Activated CD4-positive, alpha-beta T cell treated with anti-CD3 and anti-CD28 coated beads for 24 hours (primary cell): Measurements from ENCODE around the gene SORCS2.
"Not testable (repeated sequence)": the region's sequence is repeated elsewhere in the genome, so short reads cannot be mapped to it uniquely, and the experiment has no call there.

Experiments
- DNase-seq, 2 donors: peaks; one replicate each; pipeline ENCODE4 v3.0.0-alpha.2; 2020; ENCODE audit warnings: low read depth in 2 of 2

Gene SORCS2

DNA sequence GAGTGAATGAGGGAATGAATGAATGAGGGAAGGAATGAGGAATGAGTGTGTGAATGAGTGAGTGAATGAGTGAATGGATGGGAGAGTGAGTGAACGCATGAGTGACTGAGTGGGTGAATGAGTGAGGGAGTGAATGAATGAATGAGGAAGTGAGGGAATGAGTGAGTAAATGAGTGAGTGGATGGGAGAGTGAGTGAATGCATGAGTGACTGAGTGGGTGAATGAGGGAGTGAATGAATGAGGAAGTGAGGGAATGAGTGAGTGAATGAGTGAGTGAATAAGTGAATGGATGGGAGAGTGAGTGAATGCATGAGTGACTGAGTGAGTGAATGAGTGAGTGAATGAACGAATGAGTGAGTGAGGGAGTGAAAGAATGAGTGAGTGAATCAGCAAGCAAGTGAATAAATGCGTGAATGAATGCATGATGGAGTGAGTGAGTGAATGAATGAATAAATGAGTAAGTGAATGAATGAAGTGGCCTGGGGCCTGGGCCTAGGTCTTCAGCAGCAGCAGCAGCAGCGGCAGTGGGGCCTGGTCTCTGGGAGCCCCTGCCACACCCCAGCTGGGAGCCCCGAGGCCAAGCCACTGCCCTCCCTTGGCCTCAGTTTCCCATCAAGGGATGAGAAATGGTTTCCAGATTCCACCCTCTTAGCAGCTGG, 258.6 kb downstream of the SORCS2 start:
- DNase-seq = no peak

DNA sequence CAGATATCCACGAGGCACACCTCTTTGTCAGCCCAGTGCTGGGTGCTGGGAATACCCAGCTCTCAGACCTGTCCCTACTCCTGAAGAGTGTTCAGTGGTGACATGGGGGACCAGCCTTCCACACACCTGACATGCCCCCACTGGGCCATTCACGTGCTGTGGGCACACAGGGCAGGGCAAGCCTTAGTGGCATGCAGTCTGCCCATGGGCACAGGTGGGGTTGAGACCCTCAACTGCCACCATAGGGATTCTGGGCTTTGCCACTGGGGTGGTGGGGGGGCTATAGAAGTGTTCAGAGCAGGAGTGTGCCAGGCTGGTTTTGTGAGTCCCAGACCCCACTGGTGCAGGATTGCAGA, 259.1 kb downstream of the SORCS2 start:
- no peak for DNase-seq

DNA sequence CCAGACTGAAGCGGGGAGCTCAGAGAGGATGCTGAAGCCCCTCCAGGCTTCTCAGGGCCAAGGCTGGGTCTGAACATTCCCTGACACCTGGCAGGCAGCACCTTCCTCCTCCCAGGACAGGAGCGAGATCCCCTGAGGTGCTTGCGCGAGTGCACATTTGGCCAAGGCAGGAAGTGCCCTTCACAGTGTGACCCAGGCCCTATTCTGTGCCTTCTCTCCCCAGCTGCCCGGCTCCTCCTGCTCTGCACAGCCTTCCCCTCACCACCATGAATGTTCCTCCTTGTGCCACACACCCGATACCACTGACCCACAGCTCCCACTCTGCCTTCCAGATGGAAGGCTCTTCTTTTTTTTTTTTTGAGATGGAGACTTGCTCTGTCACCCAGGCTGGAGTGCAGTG, 259.5 kb downstream of the SORCS2 start:
- DNase-seq = no peak

DNA sequence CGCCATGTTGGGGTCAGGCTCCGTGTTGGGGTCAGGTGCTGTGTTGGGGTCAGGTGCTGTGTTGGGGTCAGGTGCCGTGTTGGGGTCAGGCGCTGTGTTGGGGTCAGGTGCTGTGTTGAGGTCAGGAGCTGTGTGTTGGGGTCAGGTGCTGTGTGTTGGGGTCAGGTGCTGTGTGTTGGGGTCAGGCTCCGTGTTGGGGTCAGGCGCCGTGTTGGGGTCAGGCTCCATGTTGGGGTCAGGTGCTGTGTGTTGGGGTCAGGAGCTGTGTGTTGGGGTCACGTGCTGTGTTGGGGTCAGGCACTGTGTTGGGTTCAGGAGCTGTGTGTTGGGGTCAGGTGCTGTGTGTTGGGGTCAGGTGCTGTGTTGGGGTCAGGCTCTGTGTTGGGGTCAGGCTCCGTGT, 260.5 kb downstream of the SORCS2 start:
- not testable (repeated sequence) for DNase-seq

DNA sequence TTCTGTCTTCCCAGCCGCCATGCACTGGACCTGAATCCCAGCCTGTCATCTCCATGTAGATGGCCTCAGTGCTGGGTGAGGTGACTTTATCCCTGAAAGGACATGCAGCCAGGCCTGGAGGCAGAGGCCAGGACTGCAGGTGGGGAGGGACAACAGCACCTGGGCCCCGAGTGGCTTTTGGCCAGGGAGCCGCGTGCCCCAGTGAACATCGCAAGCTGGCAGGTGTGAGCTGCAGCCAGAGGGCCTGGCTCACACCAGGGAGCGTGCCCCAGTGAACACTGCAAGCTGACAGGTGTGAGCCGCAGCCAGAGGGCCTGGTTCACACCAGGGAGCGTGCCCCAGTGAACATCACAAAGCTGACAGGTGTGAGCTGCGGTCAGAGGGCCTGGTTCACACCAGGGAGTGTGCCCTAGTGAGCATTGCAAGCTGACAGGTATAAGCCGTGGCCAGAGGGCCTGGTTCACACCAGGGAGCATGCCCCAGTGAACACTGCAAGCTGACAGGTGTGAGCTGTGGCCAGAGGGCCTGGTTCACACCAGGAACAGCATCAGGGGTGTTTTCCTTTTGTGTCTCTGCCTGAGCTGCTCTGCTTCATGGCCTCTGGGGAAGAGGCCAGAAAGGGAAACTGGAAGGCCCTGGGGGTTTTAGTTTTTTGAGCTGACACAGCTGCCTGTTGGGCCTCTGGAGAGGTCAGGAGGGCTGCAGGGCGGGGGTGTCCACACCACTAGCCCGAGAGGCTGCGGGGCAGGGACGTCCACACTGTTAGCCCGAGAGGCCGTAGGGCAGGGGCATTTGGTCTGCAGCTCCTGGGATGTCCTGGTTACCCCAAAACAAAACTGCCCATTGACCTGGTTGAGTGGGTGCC, 265.1 kb downstream of the SORCS2 start:
- no peak for DNase-seq

DNA sequence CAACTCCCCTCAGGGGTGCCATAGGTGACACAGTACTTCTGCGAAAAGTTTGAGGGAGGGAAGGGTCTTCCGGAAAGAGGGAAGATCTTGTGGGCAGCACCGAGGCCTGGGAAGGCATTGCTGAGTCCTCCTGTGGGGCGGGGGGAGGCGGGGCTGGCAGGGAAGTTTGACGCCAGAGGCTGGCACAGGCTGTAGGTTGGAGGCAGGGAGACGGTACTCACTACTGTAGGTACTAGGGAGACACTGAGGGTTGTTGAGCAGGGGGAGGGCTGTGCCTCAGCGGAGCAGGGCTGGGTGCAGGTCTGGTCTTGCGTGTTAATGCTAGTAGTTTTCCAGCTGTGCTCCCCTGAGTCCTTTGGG, 265.7 kb downstream of the SORCS2 start:
- no peak for DNase-seq

DNA sequence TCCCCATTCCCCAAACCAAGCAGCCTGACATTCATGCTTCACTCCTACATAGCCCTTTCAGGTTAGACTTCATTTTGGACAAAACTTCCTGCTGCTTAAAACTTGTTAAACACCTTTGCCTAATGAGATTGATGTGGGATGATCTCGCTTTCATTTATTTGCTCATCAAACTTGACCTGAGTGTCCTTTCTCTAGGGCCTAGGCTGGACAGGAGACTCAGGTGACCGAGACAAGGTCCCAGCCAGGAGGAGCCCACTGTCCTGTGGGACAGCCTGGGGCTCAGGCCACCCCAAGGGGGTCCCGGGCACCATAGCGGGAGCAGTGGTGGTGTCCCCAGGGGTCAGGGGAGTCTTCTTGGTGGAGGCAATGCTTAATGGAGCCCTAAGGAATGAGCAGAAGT, 266.1 kb downstream of the SORCS2 start:
- DNase-seq = no peak

DNA sequence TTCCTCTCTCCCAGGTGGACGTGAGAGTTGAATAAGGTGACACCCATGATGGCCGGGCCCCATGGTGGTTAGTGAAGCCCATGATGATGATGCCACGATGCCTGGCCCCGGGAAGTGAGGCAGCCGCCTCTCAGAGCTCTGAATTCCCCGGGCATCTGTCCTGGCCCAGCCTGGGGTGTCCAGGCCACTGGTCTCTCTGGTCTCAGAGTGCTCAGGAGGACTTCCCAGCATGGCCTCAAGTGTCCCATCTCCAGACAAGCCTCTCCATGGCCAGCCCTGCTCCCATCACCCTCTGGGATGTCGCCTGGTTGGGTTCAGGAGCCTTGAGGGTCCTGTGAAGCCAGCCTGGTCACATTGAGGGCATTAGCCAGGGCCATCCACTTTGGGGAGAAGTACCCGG, 267.1 kb downstream of the SORCS2 start:
- DNase-seq = no peak

DNA sequence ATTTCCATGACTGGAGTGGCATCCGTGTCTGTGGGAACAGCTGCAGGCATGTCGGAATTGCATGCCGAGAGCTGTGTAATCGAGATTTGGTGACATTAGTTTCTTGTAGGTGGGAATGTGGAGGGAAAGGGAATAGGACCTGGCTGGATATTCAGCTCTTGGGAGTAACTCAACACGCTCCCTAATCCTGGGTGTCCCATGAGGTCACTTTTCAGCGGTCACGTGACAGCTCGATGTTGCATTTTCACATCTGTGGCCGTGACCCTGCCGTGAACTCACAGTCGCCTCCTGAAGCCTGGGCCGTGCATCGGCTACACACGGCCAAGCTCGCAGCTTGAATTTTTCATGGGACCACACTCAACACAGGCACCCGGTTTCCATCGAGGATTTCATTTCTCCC, 268.2 kb downstream of the SORCS2 start:
- no peak for DNase-seq

DNA sequence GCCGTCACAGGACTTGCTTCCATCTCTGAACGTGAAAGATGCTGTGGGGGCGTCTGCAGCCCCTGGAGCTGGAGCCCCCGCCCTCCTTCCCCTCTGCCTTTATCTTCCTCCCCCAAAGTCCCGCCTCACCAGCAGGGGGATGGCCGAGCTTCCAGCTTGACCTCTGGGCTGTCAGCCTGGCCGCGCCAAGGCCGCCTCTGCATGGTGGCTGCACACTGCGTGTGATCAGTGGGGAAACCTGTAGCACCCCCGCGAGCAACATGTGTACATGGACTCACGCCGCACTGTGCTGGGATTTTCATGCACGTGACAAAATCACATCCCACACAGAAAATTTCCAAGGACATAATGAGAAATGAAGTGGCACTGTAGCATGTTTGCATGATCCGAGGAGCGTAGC, 268.9 kb downstream of the SORCS2 start:
- DNase-seq = no peak

DNA sequence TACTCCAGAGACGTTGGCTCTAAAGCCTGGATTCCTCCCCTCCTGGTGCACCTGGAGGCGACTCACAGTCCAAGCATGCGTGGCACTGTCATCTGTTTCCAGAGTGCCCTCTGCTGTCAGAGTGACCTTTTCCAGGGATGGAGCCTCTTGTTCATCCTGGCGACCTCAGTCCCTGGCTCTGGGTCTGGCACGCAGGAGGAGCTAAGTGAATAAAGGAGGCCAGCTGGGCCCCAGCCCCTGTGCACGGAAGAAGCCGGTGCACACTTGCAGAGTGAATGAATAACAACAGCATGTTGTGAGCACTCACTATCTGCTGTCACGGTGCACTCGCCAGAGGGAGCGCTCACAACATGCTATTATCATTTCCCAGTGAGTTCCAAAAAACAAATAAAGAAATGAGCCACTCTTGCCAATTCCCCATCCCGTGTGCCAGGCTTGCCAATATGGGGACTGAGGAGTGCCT, 270.2 kb downstream of the SORCS2 start:
- no peak for DNase-seq

DNA sequence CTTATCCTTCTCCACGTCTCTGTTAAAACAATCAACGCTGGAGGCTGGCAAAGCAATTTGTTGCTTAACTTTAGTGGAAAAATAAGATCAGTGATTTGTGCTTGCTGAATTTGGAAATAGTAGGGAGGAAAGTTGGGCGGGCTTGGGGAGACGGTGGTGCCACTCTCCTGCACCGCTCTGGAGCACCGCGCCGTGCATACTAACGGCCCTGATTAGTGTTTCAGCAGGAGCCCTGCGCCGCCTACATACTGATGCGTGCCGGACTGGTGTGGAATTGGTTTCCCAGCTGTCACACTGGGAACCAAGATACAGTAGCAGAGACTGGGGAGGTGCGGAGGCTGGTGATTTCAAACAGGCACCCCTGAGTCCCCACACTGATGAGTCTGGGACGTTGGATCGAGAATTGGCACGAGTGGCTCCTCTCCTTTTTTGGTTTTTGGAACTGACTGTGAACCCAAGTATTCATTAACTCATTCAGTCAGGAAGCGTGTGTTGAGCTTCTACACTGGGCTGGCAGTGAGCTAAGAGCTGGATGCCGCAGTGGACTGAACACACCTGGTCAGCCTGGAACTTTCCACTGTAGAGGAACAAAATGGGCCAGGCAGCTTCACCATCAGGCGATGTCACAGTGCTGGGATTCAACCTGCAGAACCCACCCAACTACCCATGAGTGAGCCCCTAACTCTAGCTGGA, 271.4 kb downstream of the SORCS2 start:
- no peak for DNase-seq

DNA sequence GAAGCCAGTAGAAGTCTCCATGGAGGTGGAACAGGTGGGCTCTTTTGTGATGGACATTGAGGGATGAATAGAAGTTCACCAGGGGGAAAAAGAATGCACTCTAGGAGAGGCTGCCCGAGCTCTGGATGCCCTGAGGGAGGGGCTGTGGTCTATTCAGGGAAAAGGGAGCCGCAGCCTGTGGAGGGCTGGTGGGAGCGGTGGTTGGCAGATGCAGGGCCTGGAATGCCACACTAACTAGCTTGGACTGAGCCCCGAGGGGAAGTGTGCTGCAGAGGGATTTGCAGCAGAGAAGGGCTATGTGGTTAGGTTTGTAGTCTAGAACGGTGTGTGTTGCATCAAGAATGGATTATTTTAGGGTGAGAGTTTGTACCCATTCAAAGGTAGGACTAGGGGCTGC, 271.9 kb downstream of the SORCS2 start:
- no peak for DNase-seq

DNA sequence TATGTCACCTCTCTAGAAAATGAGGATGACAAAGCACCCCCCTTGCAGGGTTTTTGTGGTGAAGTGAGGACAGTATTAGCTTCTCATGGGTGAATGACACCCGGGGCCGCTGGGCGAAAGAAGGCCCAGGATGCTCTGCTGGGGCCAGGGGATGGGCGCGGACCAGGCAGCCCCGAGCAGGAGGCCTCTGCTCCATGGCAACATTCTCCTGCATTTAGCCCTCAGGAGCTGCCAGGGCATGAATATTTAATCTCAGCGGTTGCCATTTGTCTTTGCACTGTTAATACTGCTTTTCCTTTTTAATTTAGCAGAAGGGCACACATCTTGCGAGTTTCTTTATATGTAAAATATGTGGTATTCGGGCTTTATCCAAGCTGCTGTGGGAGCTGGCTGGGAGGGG, 272.7 kb downstream of the SORCS2 start:
- DNase-seq = no peak

DNA sequence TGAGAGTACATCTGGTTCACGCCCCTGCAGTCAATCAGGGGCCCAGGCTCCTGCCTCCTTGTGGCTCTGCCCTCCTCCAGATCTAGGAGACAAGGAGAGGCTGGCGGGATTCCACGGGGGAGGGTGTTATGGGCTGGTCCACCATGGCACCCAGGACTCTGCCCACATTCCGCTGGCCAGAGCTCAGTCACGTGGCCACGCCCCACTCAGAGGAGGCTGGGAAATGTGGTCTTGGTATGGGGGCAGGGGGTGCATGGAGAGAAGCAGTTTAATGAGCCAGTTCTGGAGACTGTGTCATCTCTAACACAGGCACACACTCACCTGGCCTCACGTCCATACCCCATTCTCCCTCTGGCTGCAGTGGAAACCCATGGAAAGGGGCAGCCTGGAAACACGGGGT, 273.9 kb downstream of the SORCS2 start:
- DNase-seq = no peak

DNA sequence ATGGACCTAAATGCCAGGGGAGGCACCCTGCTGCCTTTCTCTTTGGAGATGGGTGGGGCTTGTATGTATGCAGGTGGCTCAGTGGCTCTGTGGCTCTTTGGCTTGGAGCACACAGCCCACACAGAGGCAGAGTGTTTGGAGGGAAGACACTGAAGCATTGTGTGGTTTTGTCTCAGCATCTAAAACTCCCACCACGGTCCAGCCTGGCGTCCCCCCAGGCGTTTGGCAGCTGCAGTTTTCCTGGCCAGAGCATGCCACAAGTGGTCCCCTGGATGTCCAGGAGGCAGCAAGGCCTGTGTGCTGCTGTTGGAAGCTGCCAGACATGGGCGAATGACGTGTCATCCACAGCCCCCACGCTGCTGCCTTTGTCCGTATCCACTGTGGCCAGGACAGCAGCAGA, 274.6 kb downstream of the SORCS2 start:
- DNase-seq = no peak

DNA sequence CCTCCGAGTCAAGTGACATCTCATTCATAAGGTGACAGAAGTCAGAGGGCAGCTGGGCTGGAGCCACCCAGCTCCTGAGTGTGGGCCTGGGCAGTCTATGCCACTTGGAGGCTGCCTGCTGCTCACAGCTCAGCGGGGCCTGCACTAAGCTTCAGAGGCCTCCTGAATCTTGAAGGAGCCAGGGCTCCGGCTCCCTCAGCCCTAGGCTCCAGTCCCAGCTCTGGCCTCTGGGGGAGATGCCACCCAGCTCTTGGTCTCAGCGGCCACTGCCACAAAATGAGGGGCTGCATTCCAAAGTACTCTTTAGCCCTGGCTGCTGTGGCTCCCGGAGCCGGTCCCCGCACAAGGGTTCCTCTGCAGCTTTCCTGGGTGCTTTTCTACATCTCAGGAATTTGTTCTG, 275.1 kb downstream of the SORCS2 start:
- no peak for DNase-seq

DNA sequence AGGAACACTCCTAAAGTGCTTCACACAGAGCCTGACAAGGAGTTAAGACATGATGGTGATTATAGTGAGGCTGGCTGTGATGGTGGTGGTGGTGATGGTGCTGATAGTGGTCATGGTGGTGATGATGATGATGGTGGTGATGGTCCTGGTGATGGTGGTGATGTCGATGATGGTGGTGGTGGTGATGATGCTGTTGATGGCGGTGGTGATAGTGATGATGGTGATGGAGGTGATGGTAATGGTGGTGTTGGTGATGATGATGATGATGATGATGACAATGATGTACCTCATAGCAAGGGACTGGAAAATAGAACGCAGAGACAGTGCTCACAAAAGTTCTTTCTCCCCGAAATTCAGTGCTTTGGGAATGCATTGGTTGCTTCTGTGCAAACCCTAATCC, 276.7 kb downstream of the SORCS2 start:
- no peak for DNase-seq

DNA sequence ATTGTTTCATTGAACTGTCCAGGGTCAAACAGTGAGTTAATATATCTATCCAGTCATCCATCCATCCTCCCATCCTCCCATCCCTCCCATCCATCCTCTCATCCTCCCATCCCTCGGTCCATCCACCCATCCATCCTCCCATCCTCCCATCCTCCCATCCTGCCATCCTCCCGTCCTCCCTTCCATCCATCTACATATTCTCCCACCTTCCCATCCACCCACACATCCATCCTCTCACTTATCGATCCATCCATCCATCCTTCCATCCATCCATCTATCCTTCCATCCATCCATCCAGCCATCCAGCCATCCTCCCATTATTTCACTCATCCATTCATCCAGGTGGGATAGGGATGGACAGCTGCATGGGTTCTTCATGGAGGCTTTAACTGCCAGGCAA, 277.8 kb downstream of the SORCS2 start:
- DNase-seq = no peak

DNA sequence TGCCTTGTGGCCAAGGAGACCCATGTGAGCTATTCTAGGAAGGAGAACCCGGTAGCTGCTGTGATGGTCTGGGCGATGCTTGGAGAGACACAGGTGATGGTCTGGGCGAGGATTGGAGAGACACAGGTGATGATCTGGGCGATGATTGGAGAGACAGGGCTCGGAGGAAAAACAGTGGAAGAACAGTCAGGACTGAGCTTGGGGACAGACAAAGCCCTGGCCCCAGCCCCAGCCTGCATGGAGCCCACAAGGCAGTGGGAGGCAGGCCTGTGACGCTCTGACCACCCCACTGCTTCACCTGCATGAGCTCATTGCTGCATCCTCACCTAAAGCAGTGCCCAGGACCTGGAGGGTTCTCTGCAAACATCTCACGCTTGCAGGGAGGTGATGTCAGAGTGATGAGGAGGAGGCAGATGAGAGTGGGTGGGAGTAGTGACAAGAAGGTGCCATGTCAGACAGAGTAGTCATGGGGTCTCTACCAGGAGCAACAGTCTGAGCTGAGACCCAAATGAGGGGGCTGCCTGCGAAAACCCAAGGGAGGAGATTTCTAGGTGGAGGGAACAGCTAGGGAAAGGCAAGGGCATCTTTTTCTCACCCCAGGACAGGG, 278.3 kb downstream of the SORCS2 start:
- no peak for DNase-seq

DNA sequence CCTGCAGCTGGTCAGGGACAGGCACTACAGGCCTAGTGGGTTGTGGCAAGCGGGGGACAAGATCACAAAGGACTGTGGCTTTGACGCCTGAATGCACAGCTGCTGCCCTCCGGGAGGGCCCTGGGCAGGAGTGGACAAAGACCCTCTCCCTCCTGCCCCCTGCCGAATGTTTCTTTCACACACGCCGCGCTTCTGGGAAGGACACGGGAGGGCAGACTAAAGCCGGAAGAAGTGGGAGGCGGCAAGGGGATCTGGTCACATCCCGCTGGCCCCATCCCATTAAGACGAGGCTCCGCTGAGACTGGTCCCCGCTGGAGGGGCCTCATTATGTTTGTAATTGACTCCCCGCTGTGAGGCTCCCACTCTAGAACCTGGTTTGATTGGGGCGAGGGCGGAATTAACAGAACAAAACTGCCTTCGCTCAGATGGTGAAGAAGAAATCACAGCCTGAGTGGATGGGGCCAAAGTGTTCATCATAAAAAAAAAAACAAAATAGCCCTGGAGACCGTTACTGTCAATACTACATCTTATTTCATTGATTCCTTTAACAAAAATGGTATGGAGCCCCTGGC, 280.2 kb downstream of the SORCS2 start:
- DNase-seq = no peak

DNA sequence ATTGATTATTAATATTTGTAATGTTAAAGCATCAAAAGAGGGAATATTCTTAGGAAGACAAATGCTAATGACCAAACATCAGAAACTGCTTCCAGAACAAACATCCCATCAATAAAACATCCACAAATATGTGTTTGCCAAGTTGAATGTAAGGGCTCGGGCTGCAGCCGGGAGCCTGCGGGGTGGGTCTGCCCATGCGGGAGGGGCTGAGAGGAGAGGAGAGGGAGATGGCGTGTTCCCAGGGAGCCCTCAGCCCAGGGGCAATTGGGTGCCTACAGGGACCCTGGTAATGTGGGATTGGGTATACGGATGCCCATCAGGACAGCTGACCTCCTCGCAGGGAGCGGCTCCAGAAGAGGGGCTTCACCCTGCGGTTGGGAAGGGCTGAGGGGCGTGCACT, 280.7 kb downstream of the SORCS2 start:
- DNase-seq = no peak
